ENCODE results near the gene SEPHS1. TPM values are rescaled to one million over a fixed set of nuclear protein-coding genes. Genes with fewer than 3 reads are reported as not detected.

Gene SEPHS1
- total RNA-seq, 1 experiment from 2014 or later, result 61.8 TPM

DNA sequence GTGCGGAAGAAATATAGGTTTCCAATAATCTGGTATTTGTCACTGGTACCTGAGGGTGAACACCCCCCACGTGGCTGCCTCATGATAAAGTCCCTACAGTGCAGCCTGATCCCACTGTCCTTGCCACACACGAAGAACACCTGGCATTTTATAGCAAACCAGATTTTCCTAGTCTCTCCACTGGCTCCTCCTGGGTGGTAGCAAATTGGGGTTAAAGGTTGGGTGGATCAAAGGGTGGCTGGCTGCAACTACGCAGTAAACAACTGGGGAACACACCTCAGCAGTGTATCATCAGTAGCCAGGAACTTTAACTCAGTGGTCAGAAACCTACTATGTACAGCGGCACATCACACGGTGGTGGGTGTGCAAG, 10.3 kb downstream of the SEPHS1 start:
- no TSS peak for BruUV-seq (replicated peaks)
- Mint-ChIP-seq H3K27me3 (ENCODE audit: unreplicated experiment) (no peaks in the 10 kb centered on the region), H3K4me3 (ENCODE audit: low read depth, unreplicated experiment) (no peak overlapping the region), H3K9me3 (ENCODE audit: low read depth, unreplicated experiment) (no peaks in the 10 kb centered on the region), H3K4me1 (ENCODE audit: low read depth, unreplicated experiment) (no peaks in the 10 kb centered on the region), H3K36me3 (ENCODE audit: insufficient read depth, unreplicated experiment) (peaks cover 16% of the 10 kb centered on the region), H3K27ac (ENCODE audit: unreplicated experiment) (no peak overlapping the region)
- CTCF ChIA-PET, result no interaction called here
- TF ChIP-seq, protein P1, sequence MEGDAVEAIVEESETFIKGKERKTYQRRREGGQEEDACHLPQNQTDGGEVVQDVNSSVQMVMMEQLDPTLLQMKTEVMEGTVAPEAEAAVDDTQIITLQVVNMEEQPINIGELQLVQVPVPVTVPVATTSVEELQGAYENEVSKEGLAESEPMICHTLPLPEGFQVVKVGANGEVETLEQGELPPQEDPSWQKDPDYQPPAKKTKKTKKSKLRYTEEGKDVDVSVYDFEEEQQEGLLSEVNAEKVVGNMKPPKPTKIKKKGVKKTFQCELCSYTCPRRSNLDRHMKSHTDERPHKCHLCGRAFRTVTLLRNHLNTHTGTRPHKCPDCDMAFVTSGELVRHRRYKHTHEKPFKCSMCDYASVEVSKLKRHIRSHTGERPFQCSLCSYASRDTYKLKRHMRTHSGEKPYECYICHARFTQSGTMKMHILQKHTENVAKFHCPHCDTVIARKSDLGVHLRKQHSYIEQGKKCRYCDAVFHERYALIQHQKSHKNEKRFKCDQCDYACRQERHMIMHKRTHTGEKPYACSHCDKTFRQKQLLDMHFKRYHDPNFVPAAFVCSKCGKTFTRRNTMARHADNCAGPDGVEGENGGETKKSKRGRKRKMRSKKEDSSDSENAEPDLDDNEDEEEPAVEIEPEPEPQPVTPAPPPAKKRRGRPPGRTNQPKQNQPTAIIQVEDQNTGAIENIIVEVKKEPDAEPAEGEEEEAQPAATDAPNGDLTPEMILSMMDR (IDR thresholded peaks at IDR 0.05; ENCODE audit: unreplicated experiment), result no peak
- DNase-seq, result no peak
- intact Hi-C loops (cut with micrococcal nuclease; ENCODE audit: unreplicated experiment), result no loop called here

DNA sequence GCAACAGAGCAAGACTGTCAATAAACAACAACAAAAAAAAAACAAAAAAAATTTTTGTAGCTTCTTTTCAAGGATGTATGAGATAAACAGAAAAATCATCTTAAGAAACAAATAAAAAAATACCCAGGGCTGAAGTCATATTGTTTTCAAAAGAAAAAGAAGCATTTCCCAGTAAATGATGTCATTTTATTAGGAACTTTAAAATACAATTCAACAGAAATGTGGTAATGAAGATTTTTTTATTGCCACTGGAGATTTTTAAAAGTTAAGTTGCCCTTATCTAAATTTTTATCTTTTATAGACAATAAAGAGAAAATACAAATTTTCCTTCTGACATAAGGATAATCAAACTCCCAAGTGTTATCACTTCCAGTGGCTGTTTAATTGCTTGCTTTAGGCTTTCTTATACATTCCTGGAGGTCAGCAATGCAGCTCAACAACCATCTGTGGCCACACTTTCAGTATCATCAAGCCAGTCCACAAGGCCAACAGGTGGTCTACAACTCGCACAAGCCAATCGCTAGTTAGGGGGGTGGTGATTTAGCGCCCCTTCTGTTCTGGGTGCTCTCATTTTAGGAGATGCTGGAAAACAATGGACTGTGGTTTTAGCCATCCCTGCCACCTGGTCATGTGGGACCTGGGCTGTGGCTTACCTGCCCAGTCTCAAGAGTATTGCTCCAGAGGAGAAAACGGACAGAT, 10.8 kb downstream of the SEPHS1 start:
- H3K27me3 Mint-ChIP-seq (ENCODE audit: unreplicated experiment), result no peaks in the 10 kb centered on the region
- no peak overlapping the region for H3K27ac Mint-ChIP-seq (ENCODE audit: unreplicated experiment)
- H3K36me3 Mint-ChIP-seq (ENCODE audit: insufficient read depth, unreplicated experiment), result peaks cover 16% of the 10 kb centered on the region
- no TSS peak for BruUV-seq (replicated peaks)
- H3K4me3 Mint-ChIP-seq (ENCODE audit: low read depth, unreplicated experiment), result no peak overlapping the region
- TF ChIP-seq, protein P1 (IDR thresholded peaks at IDR 0.05; ENCODE audit: unreplicated experiment), result no peak
- CTCF ChIA-PET, result no interaction called here
- DNase-seq, result no peak
- intact Hi-C loops (cut with micrococcal nuclease; ENCODE audit: unreplicated experiment), result no loop called here
- H3K4me1 Mint-ChIP-seq (ENCODE audit: low read depth, unreplicated experiment), result no peaks in the 10 kb centered on the region
- no peaks in the 10 kb centered on the region for H3K9me3 Mint-ChIP-seq (ENCODE audit: low read depth, unreplicated experiment)

DNA sequence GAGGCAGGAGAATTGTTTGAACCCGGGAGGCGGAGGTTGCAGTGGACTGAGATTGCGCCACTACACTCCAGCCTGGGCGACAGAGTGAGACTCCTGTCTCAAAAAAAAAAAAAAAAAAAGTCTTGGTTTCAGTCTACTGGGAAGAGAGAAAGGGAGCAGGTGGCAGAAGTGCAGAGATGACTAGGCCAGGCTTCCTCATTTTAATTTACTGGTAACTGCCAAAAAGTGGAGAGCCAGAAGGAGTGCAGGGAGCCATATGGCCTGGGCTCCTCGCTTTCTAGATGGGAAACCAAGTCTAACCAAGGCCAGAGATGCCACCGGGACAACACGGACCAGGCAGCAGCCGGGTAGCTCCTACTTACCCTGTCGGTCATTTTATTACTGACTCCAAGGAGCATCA, 12.2 kb downstream of the SEPHS1 start:
- intact Hi-C loops (cut with micrococcal nuclease; ENCODE audit: unreplicated experiment), result no loop called here
- Mint-ChIP-seq H3K9me3 (ENCODE audit: low read depth, unreplicated experiment) (no peaks in the 10 kb centered on the region), H3K36me3 (ENCODE audit: insufficient read depth, unreplicated experiment) (peaks cover 15% of the 10 kb centered on the region), H3K4me3 (ENCODE audit: low read depth, unreplicated experiment) (no peak overlapping the region), H3K27me3 (ENCODE audit: unreplicated experiment) (no peaks in the 10 kb centered on the region), H3K4me1 (ENCODE audit: low read depth, unreplicated experiment) (no peaks in the 10 kb centered on the region), H3K27ac (ENCODE audit: unreplicated experiment) (no peak overlapping the region)
- no TSS peak for BruUV-seq (replicated peaks)
- DNase-seq, result no peak
- TF ChIP-seq, protein P1 (IDR thresholded peaks at IDR 0.05; ENCODE audit: unreplicated experiment), result no peak
- CTCF ChIA-PET, result interaction anchor here (0.7 kb wide), 1 partner anchor 97 kb away, joined by 7 read pairs; no protein-coding TSS in a partner anchor

DNA sequence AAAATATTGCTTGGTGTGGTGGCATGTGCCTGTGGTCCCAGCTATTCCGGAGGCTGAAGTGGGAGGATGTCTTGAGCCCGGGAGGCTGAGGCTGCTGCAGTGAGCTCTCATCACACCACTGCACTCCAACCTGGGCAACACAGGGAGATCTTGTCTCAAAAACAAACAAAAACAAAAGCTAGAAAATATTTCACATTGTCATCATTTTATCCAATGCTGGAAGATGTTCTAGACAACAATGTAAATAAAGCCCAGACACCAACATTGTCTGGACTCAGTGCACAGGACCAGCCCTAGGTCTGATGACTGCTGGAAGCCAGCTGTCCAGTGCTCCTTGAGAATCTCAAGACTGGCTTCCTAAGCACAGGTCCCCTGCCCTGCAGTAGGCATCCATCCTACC, 13.5 kb downstream of the SEPHS1 start:
- peaks cover 15% of the 10 kb centered on the region for H3K36me3 Mint-ChIP-seq (ENCODE audit: insufficient read depth, unreplicated experiment)
- TF ChIP-seq, protein P1 (IDR thresholded peaks at IDR 0.05; ENCODE audit: unreplicated experiment), result no peak
- H3K4me1 Mint-ChIP-seq (ENCODE audit: low read depth, unreplicated experiment), result no peaks in the 10 kb centered on the region
- H3K27me3 Mint-ChIP-seq (ENCODE audit: unreplicated experiment), result no peaks in the 10 kb centered on the region
- H3K9me3 Mint-ChIP-seq (ENCODE audit: low read depth, unreplicated experiment), result no peaks in the 10 kb centered on the region
- no peak overlapping the region for H3K27ac Mint-ChIP-seq (ENCODE audit: unreplicated experiment)
- CTCF ChIA-PET, result no interaction called here
- BruUV-seq (replicated peaks), result no TSS peak
- H3K4me3 Mint-ChIP-seq (ENCODE audit: low read depth, unreplicated experiment), result no peak overlapping the region
- DNase-seq, result no peak
- intact Hi-C loops (cut with micrococcal nuclease; ENCODE audit: unreplicated experiment), result no loop called here

Data from Calu3 (cell line).